T1000 (cell line): ENCODE data around the gene ZIK1.
A peak's percentile ranks its signal among the peaks of the same experiment; 100 is the strongest.

Experiments used
- DNase-seq: peaks from one replicate; lab custom pipeline; 2025; ENCODE audit warnings: mixed read lengths; lab: John Stamatoyannopoulos, UW

ZIK1 gene

GRCh38 chr19:57583521-57584416 lies at the start of gene ZIK1:
Gene ZIK1, plus strand, starts transcription at chr19:57584145. Its CDS starts 212 bp downstream, at chr19:57584357.
- peak; percentile 74 for DNase-seq

GRCh38 chr19:57537953-57538547 lies 45.9 kb upstream of the ZIK1 start:
- no peak for DNase-seq

- DNase-seq: no peak
Observed at GRCh38 chr19:57546513-57546912, 37.4 kb upstream of the ZIK1 start.

DNA sequence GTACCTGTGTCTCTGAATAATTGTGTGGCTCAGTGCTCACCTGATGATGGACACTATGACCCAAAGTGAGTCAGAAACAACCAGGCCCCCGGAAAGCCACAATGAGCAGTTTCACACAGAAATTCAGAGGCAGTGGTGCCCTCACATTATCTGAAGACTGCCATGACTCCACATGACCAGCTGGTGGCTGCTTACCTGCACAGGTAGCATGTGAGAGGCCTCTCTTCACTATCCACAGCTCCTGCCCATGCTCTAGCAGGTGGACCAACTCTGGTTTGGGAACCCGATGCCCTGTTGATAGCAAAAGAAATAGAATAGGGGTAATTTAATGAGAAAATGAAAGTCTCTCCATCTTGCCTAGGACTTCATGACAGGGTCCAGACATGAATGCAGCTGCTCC lies 31.5 kb upstream of the ZIK1 start:
- DNase-seq: no peak

- DNase-seq: no peak
Observed at GRCh38 chr19:57557659-57558058, 26.3 kb upstream of the ZIK1 start.

- DNase-seq: no peak
Observed at GRCh38 chr19:57558525-57558924, 25.4 kb upstream of the ZIK1 start.

DNA sequence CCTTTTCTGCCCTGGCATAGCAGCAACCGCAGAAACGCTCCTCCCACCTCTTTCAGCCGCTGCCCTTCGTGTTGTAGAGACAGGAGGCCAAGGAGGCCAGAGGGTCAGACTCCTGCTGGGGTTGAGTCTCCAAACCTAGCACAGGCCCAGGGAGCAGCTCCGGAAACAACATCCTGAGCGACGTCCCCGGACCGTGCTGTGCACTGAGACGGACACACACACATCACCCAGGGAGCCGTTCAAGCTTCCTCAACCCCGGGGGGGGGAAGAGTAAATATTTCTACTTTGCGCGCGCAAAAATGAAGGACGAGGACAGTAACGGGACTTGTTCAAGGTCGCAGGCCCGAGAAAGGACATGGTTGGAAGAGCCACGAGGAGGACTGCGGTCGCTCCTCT lies 24.9 kb upstream of the ZIK1 start:
- no peak for DNase-seq

- DNase-seq: peak; percentile 69
Observed at GRCh38 chr19:57559404-57560025, 24.4 kb upstream of the ZIK1 start, which contains the start of gene ZNF550. Gene ZNF550, minus strand, starts transcription at chr19:57559863. Its CDS starts 181 bp downstream, at chr19:57559682.

DNA sequence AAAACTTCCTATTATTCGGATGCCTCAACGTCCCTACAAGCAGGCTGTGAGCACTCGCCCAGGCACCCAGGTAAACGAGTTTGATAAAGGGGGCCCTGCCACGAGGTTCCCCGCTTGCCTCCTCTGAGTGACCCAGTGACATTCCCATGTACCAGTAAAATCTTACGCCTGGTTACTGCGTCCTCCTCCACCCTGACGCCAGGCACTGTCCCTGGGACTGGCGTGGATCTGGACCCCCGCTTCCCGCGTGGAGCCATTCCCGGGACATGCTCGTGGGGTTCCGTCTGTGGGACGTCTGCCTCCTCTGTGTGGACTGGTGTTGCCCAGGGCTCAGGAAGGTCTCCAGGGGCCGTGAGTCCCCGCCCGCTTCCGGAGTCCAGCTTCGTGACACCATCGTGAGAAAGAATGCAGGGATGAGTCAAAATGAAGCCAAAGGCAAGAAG lies 23.9 kb upstream of the ZIK1 start:
- peak; percentile 73 for DNase-seq

- DNase-seq: no peak
Observed at GRCh38 chr19:57563547-57563946, 20.4 kb upstream of the ZIK1 start.

GRCh38 chr19:57566396-57567265 lies 17.3 kb upstream of the ZIK1 start:
- no peak for DNase-seq

DNA sequence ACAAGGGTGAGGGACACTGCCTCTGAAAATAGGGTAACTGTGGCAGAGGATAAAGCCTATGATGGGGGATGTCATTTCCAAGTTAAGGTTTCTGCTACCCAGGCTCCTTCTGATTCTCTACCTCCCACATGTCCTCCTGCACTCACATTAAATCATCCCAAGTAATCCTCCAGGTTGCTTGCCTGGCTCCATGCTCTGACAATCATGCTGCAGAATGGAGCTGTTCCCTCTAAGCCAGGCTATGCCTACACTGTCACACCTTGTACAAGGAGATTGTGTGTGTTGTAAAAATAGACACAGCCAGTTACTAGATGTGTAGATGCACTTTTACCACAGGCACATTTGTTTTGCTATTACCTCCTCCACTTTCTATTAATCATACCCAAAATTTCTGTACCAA lies 13.2 kb upstream of the ZIK1 start:
- no peak for DNase-seq

- no peak for DNase-seq
Observed at GRCh38 chr19:57572415-57572947, 11.5 kb upstream of the ZIK1 start.

DNA sequence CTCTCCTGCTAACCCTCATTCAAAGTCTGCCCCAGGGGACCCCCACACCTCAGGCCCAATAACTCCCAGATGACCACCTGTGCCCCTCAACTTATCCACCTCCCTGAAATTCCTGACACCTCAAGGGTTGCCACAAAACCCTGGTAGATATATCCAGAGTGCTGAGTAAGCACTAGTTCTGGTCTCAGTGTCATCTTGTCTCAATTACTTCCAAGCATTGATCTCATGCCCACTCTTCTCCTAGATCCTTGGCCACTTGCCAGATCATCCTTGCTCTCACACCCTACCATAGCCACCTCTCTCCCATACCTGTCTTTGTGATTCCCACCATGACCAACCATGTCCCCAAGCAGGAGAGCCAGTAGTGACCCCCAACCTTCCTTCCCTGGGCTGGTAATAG lies 7.3 kb upstream of the ZIK1 start:
- DNase-seq: no peak

GRCh38 chr19:57578487-57579205 lies 5.3 kb upstream of the ZIK1 start, which contains the start of gene ZNF416:
Gene ZNF416, minus strand, starts transcription at chr19:57578911. Its CDS starts 207 bp downstream, at chr19:57578704.
- DNase-seq: peak; percentile 92

DNA sequence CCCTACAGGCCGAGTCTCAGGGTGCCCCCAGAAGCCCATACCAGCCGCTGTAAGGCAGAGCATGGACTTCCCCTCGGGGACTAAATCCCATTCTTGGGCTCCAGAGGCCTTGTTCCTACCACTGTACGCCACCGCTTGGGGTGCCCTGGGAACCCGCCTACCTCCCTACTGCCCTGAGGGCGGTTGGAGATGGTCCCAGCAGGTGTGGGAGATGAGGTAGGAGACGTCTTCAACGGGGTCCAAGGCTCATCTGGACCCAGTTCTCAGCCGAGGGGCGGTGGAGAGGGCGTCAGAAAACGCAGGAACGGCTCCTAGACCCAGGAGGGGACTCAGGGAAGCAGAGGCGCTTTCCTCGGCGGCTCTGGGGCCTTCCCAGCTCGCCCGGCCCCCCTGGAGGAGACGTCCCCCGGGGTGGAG lies 833 bp upstream of the ZIK1 start:
- DNase-seq: no peak

DNA sequence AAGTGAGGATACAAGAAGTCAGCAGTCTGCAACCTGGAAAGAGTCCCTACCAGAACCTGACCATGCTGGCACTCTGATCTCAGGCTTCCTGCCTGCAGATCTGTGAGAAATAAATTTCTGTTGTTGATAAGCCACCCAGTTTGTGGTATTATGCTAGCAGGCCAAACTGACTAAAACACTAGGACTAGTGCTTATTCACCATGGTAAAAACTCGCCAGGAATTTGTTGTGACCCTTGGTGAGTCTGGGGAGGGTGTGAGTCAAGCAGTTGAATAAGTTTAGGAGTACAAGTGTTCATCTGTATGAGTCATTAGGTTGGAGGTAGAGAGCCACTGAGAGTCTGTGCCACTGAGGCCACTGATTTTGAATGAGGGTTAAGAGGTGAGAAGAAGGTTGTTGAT lies 3.6 kb downstream of the ZIK1 start:
- peak; percentile 38 for DNase-seq

DNA sequence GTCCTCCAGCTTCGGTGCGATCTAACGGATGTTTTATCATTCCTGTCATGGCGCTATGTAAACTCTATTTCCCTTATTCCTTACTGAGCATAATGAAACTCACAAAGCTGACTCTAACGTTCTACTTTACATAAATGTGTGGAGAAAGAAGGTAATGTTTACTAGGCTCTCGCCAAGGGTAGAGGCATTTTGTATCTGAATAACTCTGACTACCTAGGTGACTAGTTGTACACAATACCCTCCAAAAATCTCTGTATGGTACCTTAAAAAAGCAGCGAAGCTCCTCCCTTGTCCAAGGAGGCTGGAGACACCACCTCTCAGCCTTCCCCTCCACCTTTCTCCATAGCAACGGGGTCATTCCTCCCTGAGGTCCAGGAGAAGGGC lies 15.4 kb downstream of the ZIK1 start:
- no peak for DNase-seq

DNA sequence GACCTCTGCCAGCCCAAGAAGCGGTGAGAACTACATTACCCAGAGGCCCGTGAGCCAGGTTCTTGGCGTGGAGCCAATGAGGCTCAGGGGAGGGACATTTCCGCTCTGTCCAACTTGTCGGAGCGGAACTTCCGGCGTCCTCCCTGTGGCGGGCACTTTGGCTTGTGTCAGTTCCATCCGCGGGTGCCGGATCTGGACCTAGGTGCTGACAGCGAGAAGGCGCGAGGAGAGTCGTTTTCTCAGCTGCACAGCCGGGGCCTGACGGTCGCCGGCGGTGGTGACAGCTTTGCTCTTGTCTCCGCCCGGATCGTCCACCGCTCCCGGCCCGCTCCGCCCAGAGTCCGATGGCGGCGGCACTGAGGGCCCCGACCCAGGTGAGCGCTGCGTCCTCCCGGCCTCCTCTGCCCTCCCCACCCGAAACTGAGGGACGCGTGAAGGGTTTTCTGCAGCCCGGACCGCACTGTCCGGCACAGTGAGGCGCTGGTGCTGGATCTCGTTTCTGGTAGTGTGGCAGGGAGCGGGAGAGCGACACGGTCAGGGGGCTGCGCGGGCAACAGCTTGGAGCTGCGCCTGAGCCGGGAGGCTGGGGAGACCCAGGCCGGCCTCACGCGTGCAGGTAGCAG lies 15.9 kb downstream of the ZIK1 start, which contains the start of gene ZNF530:
Gene ZNF530, plus strand, starts transcription at position 125 of the 623 bp plus-strand sequence. CDS start 4,461 bp downstream, outside the sequence.
- DNase-seq: peak; percentile 79

GRCh38 chr19:57606931-57607330 lies 23.0 kb downstream of the ZIK1 start:
- DNase-seq: no peak
